GM19324 (cell line): ENCODE results near the gene ALPI.

ENCODE experiments used
- ATAC-seq: cut with Tn5 transposase; IDR thresholded peaks from one replicate; pipeline ENCODE4 v1.9.1; 2021; ENCODE audit warnings: mild to moderate bottlenecking, moderate library complexity; ENCODE audit not compliant: unreplicated experiment, low FRiP score

The ALPI gene

DNA sequence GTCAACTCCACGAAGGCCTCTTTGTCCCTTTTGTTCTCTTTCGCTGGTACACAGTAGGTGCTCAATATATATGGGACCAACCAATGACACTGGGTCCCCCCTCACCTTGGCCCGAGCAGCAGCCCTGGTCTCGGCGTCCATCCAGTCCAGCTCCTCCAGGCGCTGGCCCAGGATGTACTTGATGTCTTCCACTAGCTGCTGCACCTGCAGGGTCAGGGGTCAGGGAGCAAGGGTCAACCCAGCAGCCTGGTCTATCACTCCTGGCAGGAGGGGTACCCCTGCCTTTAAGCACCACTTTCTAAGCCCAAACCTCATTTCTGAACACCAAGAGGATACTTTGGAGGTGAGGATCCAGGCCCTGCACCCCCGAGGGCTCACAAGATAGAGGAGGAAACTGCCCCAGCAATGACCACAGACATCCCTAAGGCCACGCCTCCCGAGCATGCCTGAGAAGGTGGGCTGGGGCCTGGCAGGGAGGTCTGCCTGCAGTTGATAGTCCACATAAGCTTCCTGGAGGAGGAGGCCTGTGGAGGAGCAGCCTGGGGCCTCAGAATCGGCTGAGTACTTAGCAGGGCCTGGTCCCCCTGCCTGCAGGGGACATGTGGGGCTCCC is 27.5 kb downstream of the ALPI start:
- ATAC-seq = no peak

DNA sequence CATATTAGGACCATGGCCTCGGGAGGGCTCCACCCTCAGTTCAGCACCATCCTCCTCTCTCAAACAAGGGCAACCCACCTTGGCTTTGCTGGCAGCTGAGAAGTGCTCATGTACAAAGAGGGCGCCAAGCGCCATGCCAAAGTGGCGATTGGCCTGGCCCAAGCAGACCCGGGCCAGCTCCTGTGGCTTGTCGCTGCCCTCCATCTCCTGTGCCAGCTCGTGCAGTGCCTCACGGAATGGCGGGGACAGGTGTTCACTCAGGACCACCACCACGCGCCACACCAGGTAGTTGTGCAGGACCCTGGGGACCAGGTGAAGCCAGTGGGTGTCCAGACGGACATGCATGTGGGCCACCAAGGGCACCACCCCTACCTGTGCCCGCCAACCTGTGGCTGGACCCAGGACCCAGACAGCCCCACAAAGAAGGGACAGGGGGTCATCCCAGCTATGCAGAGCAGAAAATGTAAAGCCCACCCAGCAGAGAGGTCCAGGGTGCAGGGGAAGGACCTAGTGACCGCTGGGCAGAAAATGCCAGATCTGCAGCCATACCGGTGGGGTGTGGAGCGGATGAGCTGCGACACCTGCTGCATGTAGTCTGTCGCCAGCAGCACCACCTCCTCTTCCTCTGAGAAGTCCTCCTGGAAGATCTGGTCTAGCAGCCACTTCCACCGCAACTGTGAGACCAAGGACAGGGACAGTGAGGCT is 28.1 kb downstream of the ALPI start:
- no peak for ATAC-seq

DNA sequence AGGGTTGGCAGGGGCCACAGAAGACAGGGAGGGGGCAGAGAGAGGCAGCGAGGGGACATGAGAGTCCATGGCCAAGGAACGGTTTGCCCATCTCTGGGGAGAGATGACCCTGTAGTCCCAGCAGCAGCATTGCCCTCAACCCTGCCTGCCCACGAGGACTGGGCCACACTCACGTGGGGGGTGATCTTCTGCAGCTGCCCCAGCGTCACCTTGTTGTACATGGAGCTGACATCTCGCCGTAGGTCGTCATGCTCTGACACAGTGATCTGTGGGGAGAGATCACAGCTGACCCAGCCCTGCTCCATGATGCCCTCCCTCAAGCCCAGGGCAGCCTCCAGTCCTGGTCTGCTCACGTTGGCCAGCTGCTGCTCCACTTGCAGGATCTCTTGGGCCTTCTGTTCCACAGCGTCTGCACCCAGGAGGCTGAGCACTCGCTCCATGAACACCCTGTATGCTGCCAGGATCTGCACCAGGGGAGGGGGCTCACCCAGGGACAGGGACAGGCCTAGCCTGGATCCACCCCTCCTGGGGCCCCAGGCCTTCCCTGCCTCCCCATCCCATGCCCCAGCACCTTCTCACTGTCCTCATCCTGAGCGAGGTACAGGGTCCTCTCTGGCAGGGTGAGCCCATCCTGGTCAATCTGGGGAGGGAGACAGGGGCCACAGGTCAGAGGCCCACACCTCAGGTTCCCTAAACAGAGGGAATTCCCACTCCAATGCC is 28.8 kb downstream of the ALPI start:
- no peak for ATAC-seq

DNA sequence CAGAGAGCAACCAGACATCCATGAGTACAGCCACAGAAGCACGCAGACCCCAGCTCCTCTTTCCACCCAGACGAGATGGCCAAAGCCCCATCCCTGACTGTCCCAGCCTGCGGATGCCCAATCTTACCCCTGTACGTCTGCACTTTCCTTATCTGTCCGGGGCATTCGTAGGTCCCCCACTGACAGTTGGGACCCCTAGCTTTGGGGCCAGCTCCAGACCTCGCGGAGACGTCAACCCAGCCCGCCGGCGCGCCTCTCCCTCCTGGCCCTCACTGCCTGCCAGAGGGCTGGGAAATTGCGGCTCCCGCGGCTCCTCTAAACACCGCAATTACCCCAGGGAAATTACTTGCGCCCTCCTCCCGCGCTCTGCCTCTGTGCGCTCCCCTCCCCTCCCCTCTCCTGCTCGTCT is 29.4 kb downstream of the ALPI start:
- no peak for ATAC-seq

DNA sequence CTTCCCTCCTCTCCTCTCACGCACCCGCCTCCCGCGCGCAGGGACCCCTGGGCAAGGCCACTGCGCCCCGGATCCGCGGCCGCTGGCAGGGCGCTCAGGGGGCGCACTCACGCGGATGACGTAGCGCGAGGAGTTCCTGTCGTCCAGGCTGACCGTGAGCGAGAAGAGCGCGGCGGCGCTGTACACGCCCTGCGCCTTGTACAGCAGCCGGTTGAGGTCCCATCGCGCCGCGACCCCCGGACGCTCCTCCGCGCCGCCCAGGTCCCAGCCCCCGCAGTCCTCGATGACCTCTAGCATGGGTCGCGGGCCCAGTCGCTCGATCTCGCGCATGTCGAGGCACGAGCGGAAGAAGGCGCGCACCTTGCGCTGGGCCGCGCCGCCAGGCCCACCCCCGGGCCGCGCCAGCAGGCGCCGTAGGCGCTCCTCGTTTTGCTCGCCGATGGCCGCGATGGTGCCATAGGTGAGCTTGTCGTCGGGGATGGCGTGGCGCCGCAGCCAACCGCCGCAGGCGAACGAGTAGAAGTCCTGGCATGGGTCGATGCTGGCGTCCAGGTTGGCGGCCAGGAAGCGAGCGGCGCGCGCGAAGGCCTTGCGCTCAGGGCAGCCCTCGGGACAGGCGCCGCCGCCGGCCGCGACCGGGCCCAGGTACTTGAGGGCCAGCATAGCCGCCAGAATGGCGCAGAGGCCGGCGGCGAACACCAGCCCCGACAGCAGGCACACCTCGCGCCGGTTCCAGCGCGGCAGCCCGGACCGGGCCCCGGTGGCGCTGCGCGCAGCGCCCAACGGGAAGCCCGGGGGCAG is 30.0 kb downstream of the ALPI start:
- ATAC-seq = no peak

DNA sequence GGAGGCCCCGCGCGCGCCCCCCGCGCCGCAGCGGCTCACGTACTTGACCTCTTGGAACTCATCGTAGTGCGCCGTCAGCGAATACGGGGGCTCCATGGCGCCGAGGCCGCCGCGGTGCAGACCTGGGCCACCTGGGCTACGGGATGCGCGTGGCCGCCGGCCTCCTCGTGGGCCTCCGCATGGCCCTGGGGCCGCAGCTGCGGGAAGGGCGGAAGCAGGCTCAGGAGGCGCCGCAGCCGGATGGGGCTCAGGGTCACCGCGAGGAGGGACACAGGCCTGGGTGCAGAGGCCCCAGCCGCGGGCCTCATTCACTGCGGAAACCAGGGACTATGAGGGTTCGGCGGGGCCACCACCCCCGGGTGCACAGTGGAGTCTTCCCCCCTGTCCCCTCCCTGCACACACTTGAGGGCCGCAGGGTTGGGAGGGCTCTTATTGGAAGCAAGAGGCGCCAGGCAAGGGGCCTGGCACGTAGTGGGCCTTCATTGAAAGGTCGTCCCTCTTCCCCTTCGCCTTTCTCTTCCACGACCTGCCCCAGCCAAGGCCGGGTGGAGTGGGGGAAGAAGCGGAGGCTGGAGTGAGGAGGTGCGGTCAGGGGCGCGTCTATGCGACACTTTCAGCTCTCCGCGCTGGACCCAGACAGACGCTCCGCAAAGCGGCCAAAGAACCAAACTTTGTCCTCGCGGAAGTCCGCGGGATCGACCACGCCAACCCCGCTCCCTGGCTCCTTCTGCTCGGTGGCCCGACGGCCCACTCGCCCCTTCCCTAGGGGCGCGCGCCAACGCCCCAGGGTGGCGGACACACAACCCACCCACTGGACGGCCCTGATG is 30.8 kb downstream of the ALPI start:
- no peak for ATAC-seq

DNA sequence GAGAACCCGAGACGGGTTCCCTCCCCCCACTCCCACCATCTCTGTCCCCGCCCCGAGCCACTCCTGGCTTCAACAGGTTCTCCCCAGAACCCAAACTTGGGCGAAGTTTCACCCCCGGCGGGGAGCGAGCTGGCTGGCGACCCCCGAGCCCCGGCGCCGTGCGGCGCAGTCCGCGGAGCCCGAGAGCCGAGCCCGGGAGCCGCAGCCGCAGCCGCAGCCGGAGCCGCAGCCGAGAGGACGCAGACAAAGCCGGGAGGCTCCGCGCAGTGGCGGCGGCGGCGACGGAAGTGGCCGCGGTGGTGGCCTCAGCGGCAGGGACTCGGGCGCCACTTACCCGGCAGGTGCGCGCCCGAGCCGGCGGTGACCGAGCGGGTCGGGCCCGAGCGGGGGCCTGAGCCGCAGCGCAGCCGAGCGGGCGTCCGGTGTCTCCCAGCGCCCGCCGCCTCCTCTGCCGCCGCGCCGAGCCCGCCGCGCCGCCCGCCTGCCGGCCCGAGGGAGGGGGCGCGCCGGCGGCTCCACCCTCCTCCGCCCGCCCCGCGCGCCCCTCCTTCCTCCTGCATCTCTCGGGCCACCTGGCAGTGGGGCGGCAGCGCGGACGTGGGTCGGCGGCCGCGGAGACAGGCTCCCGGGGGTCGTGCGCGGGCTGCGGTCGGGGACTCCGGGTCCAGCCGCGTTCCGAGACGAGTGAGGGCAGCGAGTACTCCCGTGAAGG is 31.6 kb downstream of the ALPI start, which contains the start of gene ECEL1:
Gene ECEL1, minus strand, starts transcription at position 450 of the 712 bp plus-strand sequence. CDS start 1,181 bp downstream, outside the sequence.
- ATAC-seq = no peak

DNA sequence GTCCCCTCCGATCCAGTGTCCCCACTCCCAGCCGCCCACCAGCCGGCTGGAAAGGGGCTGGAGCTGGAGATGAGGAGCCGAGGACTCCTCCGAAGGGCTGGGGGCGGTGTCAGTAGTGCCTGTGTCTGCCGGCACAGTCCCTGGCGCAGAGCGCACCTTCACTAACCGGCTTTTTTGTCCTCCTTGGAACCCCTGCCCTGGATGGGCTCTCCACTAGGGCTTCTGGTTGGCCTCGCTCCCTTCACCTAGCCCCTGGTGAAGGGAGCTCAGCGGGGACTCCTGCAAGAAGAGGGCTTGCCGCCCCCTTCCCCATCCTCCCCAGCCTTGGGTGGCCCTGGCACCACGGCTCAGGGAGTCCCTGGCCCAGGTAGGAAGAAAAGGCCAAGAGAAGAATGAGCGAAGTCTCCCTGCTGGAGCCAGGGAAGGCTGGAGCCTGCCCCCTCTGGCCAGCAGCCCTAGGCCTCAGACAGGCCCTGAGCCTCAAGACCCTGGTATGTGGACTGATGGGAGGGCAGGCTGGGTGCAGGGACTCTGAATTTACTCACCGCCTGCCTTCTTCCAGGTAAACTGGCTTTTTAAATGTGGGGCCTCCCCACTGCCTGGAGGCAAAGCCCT is 32.3 kb downstream of the ALPI start:
- ATAC-seq = no peak

DNA sequence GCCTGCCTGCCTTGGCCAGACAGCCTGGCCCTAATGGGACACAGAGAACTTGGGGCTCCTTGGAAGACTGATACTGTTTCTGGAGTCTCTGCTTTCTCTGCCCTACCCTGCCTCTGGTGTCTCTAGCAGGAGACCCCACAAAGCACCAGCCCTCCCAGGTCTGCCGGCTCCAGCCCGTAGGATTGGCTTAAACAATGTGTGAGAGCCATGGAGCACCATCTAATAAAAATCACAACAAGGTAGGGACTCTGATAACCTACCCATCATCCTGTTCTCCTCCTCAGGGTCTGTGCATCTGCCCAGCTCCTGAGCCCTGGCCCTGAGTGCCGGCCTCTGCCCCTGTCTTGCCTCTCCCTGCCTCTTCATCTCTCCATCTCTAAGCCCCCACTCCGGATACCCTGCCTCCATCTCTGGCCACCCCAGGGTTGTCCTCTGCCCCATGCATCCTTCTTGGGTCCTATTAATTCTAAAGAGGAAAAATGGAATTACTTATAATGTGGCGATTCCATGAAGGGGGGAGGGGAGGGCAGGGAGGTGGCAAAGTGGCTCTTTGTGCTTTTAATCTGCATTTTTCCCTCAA is 32.9 kb downstream of the ALPI start:
- no peak for ATAC-seq

DNA sequence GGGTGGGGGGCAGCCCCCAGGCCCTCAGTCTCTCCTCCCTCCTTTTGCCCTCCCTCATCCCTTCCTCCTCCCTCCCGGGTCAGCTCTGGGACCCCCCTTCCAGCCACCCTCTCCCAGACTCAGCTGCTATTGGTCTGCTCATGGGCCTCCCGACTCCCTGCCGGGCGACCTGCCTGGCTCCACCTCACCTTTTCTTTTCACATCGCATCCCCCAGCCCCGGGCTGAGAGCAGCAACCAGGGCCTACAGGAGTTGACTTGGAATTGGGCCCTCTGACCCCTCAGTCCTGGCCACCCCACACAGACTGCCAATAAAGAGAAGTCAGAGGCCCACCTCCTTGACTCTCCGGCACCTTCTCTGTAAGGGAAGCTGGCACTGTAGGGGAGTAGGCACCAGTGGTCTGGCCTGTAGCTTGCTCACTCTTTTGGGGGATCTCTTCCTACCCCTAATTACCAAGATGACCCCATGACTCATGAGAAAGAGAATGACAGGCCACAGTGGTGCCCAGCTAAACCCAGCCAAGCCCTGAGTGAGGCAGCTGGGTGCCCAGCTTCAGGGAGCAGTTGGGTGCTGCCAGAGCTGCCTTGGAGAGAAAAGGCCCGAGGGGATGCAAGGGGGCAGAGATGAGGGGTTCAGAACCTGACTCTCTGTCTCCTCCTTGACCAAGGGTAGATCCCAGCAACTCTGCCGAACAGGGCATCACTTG is 33.7 kb downstream of the ALPI start:
- no peak for ATAC-seq

DNA sequence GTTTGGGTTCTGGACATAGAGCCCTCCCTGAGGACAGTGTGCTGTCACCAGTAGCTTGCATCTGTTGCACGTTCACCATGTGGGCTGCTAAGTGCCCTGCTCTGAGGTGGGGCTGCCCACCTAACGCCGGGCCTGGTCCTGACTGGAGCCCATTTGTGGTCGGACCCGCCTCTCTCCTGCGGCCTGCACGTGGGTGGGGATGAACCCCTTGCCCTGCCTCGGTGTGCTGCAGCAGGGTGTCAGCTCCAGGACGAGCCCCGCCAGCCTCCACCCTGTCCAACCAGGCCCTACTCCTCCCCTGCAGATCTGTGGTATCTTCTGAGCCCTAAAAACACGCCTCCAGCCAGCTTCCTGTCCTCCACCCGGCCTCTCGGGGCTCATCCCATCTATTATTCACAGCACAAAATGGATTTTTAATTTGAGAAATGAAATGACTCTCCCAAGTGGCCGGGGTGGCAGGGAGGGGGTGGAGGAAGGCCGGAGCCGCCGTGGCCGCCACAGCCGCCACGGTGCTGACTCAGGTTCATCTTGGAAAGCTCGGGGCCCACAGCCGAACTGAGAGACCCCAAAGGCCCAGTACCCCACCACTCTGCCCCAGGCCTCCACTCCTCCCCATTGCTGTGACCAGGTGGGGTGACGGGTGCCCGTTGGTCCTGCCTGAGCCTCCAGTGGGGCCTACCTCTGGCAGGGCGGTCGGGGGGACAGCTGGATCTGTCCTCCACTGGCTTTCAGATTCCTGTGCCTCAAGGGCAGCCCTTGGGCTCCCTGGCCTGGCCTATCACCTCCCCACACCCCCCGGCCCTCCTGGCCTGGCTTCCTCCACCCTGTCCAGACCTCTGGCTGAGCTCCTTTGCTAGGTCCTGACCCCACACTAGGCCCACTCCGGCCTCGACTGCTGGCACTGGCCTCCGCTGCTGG is 34.5 kb downstream of the ALPI start:
- no peak for ATAC-seq

DNA sequence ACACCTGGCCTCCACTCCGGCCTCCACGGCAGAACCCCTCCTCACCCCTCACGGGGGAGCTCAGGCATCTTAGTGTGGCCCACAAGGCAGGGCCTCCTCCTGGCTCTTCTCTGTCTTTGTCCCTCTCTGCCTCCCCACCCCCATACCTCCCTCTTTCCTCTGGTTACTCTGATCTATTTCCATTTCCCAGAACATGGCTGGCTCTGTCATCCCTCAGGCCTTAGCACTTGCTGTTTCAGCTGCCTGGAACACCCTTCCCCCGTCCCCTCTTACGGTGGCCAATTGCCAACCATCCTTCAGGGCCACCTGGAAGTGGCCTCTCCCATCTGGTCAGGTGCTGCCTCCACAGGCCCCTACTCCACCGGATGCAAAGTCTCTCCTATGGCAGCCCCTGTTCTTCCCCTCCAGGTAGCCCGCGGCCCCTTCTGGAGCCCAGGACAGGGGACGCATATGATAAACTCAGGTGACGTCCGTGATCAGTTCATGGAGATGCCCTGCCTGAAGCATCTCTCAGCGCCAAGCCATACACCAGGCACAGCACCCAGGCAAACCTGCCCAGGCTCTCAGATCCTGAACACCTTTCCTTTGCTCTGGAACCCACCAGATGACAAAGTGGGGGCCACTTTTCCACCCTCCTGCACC is 35.3 kb downstream of the ALPI start:
- ATAC-seq = no peak

DNA sequence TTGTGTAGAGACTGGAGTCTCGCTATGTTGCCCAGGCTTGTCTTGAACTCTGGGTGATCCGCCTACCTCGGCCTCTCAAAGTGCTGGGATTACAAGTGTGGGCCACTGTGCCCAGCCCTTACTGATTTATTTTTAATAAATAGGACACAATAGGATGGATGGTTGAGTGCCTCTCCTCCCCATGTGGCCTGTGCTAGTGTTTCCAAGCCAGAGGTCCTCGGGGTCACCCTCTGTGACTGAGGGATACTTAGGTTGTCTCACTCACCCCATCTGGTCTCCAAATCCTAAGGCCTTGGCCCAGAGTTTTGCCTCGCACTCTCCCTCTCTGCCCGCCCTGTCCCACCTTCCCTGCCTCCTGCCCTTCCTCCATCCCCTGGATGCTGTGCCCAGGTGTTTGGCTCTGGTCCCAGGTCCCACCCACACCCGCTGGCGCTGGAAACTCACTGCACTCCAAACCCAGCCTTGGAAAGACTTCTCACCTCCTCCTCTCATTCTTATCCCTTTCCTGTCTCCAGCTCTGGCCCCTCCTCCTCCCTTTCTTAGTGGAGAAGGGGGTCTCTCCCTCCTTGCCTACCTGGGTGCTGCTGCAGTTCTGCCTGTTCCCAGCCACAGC is 36.4 kb downstream of the ALPI start:
- no peak for ATAC-seq

DNA sequence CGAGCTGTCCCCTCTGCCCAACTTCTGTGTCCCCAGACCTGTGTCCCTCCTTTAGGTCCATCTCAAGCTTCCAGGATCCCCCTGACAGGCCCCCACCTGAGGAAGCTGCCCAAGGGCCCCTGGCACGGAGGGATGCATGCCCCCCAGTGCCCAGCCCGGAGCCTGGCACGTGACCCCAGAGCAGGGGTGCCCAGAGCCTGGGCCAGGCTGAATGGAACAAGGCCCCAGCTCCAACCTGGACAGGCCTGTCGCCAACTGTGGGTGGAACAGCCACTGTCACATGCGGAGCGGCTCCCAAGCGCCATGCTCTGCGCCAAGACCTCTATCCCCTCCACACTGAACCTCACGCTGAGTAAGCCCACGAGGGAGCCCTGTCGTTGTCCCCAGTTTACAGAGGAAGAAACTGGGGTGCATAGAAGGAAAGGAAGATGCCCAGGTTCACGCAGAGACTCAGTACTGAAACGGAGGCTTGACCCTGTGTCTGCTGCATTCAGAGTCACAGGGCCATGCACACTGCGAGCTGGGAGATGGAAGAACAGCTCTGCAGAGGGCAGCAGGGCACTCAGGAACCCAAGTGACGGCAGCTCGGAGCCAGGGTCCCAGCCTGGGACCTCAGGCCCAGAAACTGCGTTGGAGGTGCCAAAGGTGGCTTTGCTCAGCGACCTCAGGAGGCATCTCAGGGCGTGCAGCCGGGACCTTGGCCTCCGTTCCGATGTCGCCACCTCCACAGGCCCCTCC is 37.2 kb downstream of the ALPI start:
- ATAC-seq = no peak

DNA sequence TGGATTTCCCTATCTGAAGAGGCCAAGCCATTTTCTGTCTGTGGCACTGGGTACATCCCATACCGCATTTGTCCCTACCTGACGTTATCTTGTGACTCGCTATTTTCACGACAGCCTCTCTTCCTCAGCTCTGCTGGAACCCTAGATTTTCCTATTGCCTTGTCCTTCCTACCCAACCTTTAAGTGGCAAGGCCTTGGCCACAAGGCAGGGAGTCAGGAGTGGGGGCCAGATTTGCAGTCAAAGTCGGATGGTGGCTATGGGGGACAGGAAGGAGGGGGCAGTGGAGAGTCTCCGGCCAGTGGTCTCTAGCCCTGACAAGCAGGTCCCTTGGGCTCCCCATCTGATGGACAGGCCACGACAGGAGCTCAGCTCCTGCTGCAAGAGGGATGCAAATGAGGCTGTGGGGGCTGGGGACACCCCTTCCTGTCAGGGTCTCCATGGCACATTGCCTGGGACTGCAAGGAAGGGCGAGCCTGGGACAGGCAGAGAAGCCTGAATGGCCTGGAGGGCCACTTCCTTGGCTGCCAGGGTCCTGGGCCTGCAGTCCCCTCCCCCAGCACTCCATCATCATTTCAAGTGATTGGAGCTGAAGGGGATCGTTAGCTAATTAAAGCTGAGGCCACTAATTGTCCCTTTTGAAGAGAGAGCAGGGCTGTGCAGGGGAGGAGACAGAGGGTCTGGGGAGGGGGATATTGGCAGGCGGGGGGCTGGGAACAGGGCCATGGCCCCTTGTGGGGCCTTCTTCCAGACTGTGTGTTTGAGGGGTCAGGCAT is 37.9 kb downstream of the ALPI start:
- no peak for ATAC-seq
